ENCODE measurements around the gene PXN. TPM values are rescaled to one million over a fixed set of nuclear protein-coding genes. Genes with fewer than 3 reads are reported as not detected.
A peak's percentile ranks its signal among the peaks of the same experiment; 100 is the strongest.

PXN gene
- total and polyA plus RNA-seq, 10 of the 15 experiments (the other 5 are each of a cell fraction or from before 2014, with no cell fraction given), result 1.0 to 32.0 (median 11.5) TPM

DNA sequence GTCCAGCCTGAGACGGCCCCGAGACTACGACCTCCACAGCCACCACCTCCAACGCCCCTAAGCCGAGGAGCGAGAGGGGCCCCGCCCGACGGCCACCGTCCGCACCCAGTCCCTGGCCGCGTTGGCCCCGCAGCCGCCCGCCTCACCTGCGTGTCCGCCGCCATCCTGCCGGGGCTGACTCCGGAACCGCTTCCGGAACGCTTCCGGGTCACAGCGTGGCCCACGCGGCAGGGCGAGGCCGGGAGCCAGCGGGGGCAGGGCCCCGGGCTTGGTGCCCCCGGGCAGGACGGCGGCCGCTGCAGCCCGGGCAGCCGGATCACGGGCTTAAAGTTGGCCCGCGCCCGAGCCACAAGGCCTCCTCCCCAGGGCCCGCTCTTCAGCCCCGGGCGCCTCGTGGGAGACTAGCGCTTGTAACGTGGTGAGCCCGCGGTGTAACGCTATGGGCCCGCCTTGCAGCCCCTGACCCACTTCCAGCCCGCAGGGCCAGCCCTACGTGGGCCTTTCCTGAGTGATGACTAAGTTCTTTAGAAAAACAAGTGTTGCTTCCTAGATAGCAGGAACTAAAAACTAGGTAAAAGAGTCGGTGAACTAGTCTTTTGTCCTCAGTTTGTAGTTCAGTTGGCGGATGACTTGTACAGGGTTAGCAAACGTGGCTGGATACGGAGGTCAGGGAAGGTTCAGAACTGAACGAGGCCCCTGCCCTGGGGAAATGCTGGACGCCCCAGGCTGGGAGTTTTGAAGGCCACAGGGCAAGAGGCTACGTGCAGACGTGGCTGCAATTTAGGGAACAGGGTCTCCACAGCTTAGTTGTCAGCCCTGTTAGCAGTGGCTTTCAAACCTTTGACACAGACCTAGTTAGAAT is 70.8 kb downstream of the PXN start, which contains the start of gene GCN1 (continued):
- TF ChIP-seq CREM (IDR thresholded peaks at IDR 0.05; ENCODE audit: low read depth) (peak; percentile 29), HDAC6 (IDR thresholded peaks at IDR 0.05; ENCODE audit: unreplicated experiment) (peak; percentile 32)

DNA sequence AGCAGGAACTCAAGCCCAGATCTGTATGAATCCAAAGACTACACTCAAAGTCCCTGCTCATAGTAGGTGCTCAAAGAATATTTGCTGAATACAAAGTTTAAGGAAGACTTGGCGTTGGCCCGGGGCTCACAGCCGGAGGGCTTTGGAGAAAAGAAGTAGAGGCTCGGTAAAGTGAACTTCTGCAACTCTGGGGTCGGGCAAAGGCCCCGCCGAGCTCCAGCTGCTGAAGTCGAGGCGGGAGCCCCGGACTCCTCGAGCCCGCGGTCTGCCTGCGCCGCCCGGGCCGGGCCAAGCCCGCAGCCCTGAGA is 71.3 kb downstream of the PXN start:
- Histone ChIP-seq H4K20me1 (ENCODE audit: control insufficient read depth, insufficient read depth) (peaks cover 3% of the 10 kb centered on the region; the same call in 1 of the 2 replicates), H2AFZ (ENCODE audit: control insufficient read depth, low read depth, low read length) (no peak overlapping the region), H3K9ac (ENCODE audit: control insufficient read depth, insufficient read depth, low read length) (peak overlapping the region; percentile 70), H3K4me1 (ENCODE audit: control insufficient read depth, insufficient read depth, low read length) (peaks cover 33% of the 10 kb centered on the region), H3K36me3 (ENCODE audit: control insufficient read depth in 2 of 2, insufficient read depth in 2 of 2, low read length in 1 of 2) (peaks cover 11 to 27% of the 10 kb centered on the region in 2 experiments), H3K4me3 (peak overlapping the region; percentile 62), H3K79me2 (ENCODE audit: control insufficient read depth, insufficient read depth, low read length) (peaks cover 83% of the 10 kb centered on the region), H3K27me3 (replicated peaks in 1 of 2; ENCODE audit: control insufficient read depth in 2 of 2, insufficient read depth in 2 of 2, low read length in 1 of 2) (no peaks in the 10 kb centered on the region), H3K9me3 (replicated peaks; ENCODE audit: control insufficient read depth, insufficient read depth, low read length) (no peaks in the 10 kb centered on the region), H3K27ac (ENCODE audit: control insufficient read depth, insufficient read depth) (peak overlapping the region; percentile 93), H3K4me2 (ENCODE audit: control insufficient read depth, insufficient read depth) (peak overlapping the region; percentile 88)
- ChIA-PET CTCF (no interaction called here), POLR2A (interaction anchor here (0.6 to 1.2 kb wide), 2 partner anchors 97 to 109 kb away, joined by 3 read pairs; partner anchors contain the start of gene RNU4-2), RAD21 (ENCODE audit: unreplicated experiment) (interaction anchor here (1.1 kb wide), 1 partner anchor 27 kb away, joined by 3 read pairs; no protein-coding TSS in a partner anchor), SMC1A (ENCODE audit: uncharacterized antibody, unreplicated experiment) (interaction anchor here (1.1 kb wide), 1 partner anchor 107 kb away, joined by 3 read pairs; no protein-coding TSS in a partner anchor)
- ATAC-seq, result peak; percentile 40
- intact Hi-C loops (cut with micrococcal nuclease; ENCODE audit: unreplicated experiment) (loop anchor here (2.0 to 10.0 kb wide), 2 partner anchors 75 to 209 kb away; partner anchors contain the start of gene BICDL1), in situ Hi-C loops (cut with MboI) (no loop called here)
- TF ChIP-seq POLR2AphosphoS2 (IDR thresholded peaks at IDR 0.05; ENCODE audit: low read depth, low read length), result no peak
- TF ChIP-seq YBX1 (IDR thresholded peaks at IDR 0.05), result no peak
- BruUV-seq (replicated peaks), result no TSS peak
- 1% methylated on average over 18 of the region's 18 CpGs for WGBS (ENCODE audit: insufficient coverage, insufficient replicate concordance, low lambda C conversion rate, missing lambda C conversion rate)
- DNase-seq (ENCODE audit: low read depth, low spot score), result no peak
- FAIRE-seq, result no peak
